Psoas muscle (tissue), 8 donors: ENCODE measurements around the gene GABARAP. TPM values are rescaled to one million over a fixed set of nuclear protein-coding genes. Genes with fewer than 3 reads are reported as not detected.
"Not testable (repeated sequence)": the region's sequence is repeated elsewhere in the genome, so short reads cannot be mapped to it uniquely, and the experiment has no call there.

Experiments used
- ATAC-seq, 4 donors: fragments of 200-7000 bp; cut with Tn5 transposase; one replicate each; pipeline ENCODE4 v1.9.1; 2020; ENCODE audit warnings: moderate library complexity in 3 of 4, mild to moderate bottlenecking in 2 of 4
- DNase-seq, 2 donors: peaks; one replicate each; pipeline ENCODE4 v3.0.0-alpha.2; 2020
- H3K27ac ChIP-seq: fragments of 200-600 bp; one replicate; pipeline ENCODE4 v1.8.0; 2022
- H3K27me3 ChIP-seq, 3 donors: fragments of 200-600 bp in 1 of 3; one replicate each; pipeline versions ENCODE4 v1.6.1 to v1.8.0; 2013 to 2022; ENCODE audit warnings: low read length in 2 of 3, mild to moderate bottlenecking in 2 of 3, moderate library complexity in 1 of 3; ENCODE audit not compliant: insufficient read depth in 3 of 3
- H3K36me3 ChIP-seq, 2 donors: fragments of 200-600 bp in 1 of 2; one replicate each; pipeline versions ENCODE4 v1.6.1 to v1.8.0; 2013 to 2022; ENCODE audit warnings: low read depth in 1 of 2, mild to moderate bottlenecking in 1 of 2, moderate library complexity in 1 of 2; ENCODE audit not compliant: insufficient read depth in 1 of 2
- H3K4me1 ChIP-seq: fragments of 200-600 bp; one replicate; pipeline ENCODE4 v1.8.0; 2022
- H3K4me3 ChIP-seq: fragments of 200-600 bp; one replicate; pipeline ENCODE4 v1.8.0; 2022; ENCODE audit warnings: mild to moderate bottlenecking
- H3K9me3 ChIP-seq: fragments of 200-600 bp; one replicate; pipeline ENCODE4 v1.8.0; 2022
- WGBS, 3 donors: extraction: QIAGEN DNeasy Blood & Tissue Kit; methylation state at CpG; one replicate each; pipeline versions ENCODE4 v1.1.6 to v1.1.7; 2013; 5-methylcytosine and 5-hydroxymethylcytosine counted together
- intact Hi-C, 2 donors: fragments of 100-400 bp; cut with DNase I; formaldehyde crosslinking; loops; one replicate each; pipeline versions ENCODE4 v1.11.0 to v1.14.2; 2022
- polyA plus RNA-seq, 3 donors: library from polyadenylated mRNA; stranded (reverse); fragments of 200-250 nt; gene quantifications; one replicate each; pipeline ENCODE4 v1.2.3, GENCODE V29; 2013
- total RNA-seq, 4 donors: library from RNA; stranded (reverse); fragmentation: NEBNext Ultra II Directional in 2 of 4; extraction: Animal tissue kit (Norgen Biotek cat#: 25700) in 2 of 4; gene quantifications; one replicate each; pipeline versions ENCODE4 v1.2.1 to v1.2.4, GENCODE V29; 2021 to 2023
- TF ChIP-seq, protein P1 (sequence below): fragments of 200-600 bp; IDR thresholded peaks from one replicate; pipeline ENCODE4 v1.8.0; 2022; ENCODE audit warnings: antibody characterized with exemption
- donor health status: healthy with polysubstance abuse.
- donor health status: DM: no; HTN: no; CAD: no; lungs with moderate emphysema.
- donor health status: Bipolar disorder and iron deficiency.
- donor health status: healthy.
- donor health status: DM: yes; HTN: yes; CAD: no.
- donor health status: DM: no; HTN: no; CAD: no.
- donor health status: DM: no; HTN: no; CAD: no.
- donor health status: DM: yes; HTN: yes; CAD: no.

Gene GABARAP
- total and polyA plus RNA-seq, 7 donors: 344 to 569 (median 482) TPM

DNA sequence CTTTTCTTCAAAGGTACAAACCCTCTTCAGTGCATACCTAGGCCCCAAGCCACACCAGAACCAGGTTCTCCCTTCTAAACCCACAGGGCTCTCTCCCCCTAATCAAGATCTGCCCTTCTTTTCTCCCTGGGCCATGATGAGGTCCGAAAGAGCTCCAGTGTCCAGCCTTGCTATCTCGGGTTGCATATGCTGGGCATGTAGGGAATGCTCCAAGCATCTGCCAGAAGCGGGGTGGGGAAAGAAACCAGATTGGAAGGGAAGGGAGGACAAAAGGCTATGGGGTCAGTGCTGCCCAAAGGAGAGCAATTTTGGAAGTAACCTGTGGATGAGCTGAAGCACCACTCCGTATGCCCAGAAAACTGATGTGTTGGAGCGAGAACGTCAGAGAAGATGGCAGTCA lies 7.0 kb upstream of the GABARAP start:
- H3K4me3 ChIP-seq: peak overlapping the region; percentile 99
- TF ChIP-seq, protein P1, sequence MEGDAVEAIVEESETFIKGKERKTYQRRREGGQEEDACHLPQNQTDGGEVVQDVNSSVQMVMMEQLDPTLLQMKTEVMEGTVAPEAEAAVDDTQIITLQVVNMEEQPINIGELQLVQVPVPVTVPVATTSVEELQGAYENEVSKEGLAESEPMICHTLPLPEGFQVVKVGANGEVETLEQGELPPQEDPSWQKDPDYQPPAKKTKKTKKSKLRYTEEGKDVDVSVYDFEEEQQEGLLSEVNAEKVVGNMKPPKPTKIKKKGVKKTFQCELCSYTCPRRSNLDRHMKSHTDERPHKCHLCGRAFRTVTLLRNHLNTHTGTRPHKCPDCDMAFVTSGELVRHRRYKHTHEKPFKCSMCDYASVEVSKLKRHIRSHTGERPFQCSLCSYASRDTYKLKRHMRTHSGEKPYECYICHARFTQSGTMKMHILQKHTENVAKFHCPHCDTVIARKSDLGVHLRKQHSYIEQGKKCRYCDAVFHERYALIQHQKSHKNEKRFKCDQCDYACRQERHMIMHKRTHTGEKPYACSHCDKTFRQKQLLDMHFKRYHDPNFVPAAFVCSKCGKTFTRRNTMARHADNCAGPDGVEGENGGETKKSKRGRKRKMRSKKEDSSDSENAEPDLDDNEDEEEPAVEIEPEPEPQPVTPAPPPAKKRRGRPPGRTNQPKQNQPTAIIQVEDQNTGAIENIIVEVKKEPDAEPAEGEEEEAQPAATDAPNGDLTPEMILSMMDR: no peak
- peaks cover 45% of the 10 kb centered on the region for H3K4me1 ChIP-seq
- H3K27ac ChIP-seq: peak overlapping the region; percentile 99
- no peaks in the 10 kb centered on the region for H3K27me3 ChIP-seq
- peaks cover 0 to 42% of the 10 kb centered on the region in 2 donors for H3K36me3 ChIP-seq
- 24 to 38% (median 25%) methylated on average over 6 of the region's 6 CpGs for WGBS, 3 donors
- no peaks in the 10 kb centered on the region for H3K9me3 ChIP-seq
- intact Hi-C loops: loop anchor here (10.0 kb wide), 2 partner anchors 316 to 896 kb away; partner anchors contain the start of gene SENP3 (in 1 of the 2)
- ATAC-seq: no peak
- no peak for DNase-seq

DNA sequence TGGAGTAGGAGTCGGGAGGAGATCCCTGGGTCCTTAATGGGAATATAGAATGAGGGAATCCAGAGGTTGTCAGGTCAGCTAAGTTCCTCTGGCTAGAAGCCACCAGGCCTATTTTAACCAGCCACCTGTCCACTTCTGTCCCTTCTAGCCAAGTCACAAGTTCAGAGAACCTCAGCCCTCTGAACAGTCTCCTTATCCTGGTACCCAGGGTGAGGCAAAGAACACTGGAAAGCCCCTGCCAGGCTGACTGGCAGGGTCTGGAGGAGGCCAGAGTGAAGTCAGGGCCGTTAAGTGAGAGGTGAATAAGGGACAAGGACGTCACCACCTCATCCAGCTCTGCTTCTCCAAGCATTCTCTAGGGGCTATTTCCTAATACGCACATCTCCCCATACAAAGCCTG lies 6.5 kb upstream of the GABARAP start:
- peaks cover 0 to 42% of the 10 kb centered on the region in 2 donors for H3K36me3 ChIP-seq
- DNase-seq: peak in 1 of 2 donors; percentile 78
- H3K4me1 ChIP-seq: peaks cover 41% of the 10 kb centered on the region
- H3K27ac ChIP-seq: peak overlapping the region; percentile 99
- ATAC-seq: peak; percentile 39 to 69 (median 63)
- H3K27me3 ChIP-seq: no peaks in the 10 kb centered on the region
- H3K4me3 ChIP-seq: peak overlapping the region; percentile 99
- TF ChIP-seq, protein P1: no peak
- H3K9me3 ChIP-seq: no peaks in the 10 kb centered on the region
- intact Hi-C loops: loop anchor here (10.0 kb wide), 2 partner anchors 316 to 896 kb away; partner anchors contain the start of gene SENP3 (in 1 of the 2)
- WGBS, 3 donors: 22 to 40% (median 31%) methylated on average over 4 of the region's 4 CpGs

DNA sequence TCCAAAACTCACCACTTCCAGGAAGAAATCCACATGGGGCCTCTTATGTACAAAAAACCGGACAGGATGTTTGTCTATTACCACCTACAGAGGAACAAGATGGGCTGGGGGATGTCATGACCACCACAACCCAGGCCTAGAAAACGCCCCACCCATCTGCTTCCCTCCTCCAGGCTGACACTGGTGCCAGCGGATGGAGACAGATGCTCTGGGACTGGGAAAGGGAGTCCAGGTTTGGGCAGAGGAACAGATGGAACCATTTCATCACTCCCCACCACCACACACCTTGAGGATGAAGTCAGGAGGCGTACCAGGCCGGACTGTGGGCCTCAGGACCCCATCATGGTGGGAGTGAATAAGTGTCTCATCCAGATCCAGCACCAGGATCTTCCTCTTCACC lies 4.5 kb upstream of the GABARAP start:
- TF ChIP-seq, protein P1: no peak
- DNase-seq: no peak
- Histone ChIP-seq H3K4me3 (no peak overlapping the region), H3K36me3 (peaks cover 0 to 40% of the 10 kb centered on the region in 2 donors), H3K27me3 (no peaks in the 10 kb centered on the region), H3K4me1 (peaks cover 37% of the 10 kb centered on the region), H3K9me3 (no peaks in the 10 kb centered on the region), H3K27ac (peak overlapping the region; percentile 99)
- 87 to 91% (median 91%) methylated on average over 5 of the region's 5 CpGs for WGBS, 3 donors
- intact Hi-C loops: loop anchor here (10.0 kb wide), 2 partner anchors 318 to 898 kb away; partner anchors contain the start of gene SENP3 (in 1 of the 2)
- no peak for ATAC-seq

DNA sequence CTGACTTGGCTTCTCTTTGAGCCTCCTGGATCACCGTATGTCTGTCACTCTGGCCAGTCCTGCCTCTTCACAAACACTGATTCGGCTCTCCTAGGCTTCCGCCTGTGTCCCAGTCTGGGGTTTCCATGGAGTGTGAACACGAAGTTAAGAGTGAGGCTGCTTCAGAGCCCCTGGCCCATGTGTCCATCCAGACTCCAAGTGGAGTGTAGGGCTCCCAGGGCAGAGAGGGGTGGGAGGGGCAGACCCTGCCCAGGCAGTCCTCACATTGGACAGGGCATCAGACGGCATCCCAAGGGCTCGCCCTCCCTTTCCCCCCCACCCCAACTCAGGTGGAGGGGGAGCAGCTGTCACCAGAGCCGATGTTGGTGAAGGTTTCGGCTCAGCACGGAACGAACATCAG lies 1.6 kb upstream of the GABARAP start:
- not testable (repeated sequence) for ATAC-seq, DNase-seq, H3K27me3 ChIP-seq, H3K9me3 ChIP-seq
- Histone ChIP-seq H3K27ac (peak overlapping the region; percentile 87), H3K4me3 (peak overlapping the region; percentile 96), H3K36me3 (peaks cover 7 to 55% of the 10 kb centered on the region in 2 donors), H3K4me1 (peaks cover 39% of the 10 kb centered on the region)
- intact Hi-C loops: loop anchor here (2.0 to 10.0 kb wide), 3 partner anchors 37 to 901 kb away; partner anchors contain the start of genes SENP3 (in 1 of the 2) and SLC2A4 (in 1 of the 2)
- WGBS, 3 donors: 48 to 76% (median 58%) methylated on average over 9 to 10 of the region's 10 CpGs

DNA sequence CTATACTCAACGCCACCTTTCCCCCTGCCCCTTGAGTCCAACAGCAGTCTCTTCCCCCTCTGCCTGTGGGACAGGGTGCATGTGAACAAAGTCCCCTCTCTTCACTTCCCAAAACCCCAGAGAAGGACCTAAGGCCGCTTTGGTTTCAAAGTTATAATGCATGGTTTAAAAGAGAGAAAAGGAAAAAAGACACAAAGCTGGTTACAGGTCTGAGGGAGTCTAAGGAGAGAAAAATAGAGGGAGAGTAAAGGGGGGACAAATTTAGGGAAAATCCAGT lies 1.1 kb upstream of the GABARAP start:
- TF ChIP-seq, protein P1: no peak
- ATAC-seq (no peak), DNase-seq (no peak)
- intact Hi-C loops: loop anchor here (2.0 to 10.0 kb wide), 3 partner anchors 37 to 901 kb away; partner anchors contain the start of genes SENP3 (in 1 of the 2) and SLC2A4 (in 1 of the 2)
- Histone ChIP-seq H3K9me3 (no peaks in the 10 kb centered on the region), H3K36me3 (peaks cover 7 to 55% of the 10 kb centered on the region in 2 donors), H3K27ac (peak overlapping the region; percentile 87), H3K4me1 (peaks cover 35% of the 10 kb centered on the region), H3K27me3 (no peaks in the 10 kb centered on the region), H3K4me3 (peak overlapping the region; percentile 96)
- WGBS, 3 donors: 23 to 24% (median 24%) methylated on average over 2 of the region's 2 CpGs
